Hematopoietic multipotent progenitor cell (in vitro differentiated cells): ENCODE results near the gene C1GALT1C1. TPM values are rescaled to one million over a fixed set of nuclear protein-coding genes. Genes with fewer than 3 reads are reported as not detected.

Source experiments
- DNase-seq, 3 donors: peaks; one replicate each; pipeline ENCODE4 v3.0.0-alpha.2; 2011 to 2015; ENCODE audit warnings: low read depth in 2 of 3, low spot score in 2 of 3
- total RNA-seq: library from RNA; depleted of rRNA; stranded (reverse); fragments of >200 nt; gene quantifications from one replicate; pipeline ENCODE4 v1.2.3, GENCODE V29; 2012

C1GALT1C1 gene
- total RNA-seq, 1 donor: 7.5 TPM

- peak; percentile 50 to 93 (median 86) for DNase-seq
These were observed 26.0 kb downstream of the C1GALT1C1 start, which contains the start of gene MCTS1 for GRCh38 chrX:120603707-120604360. Gene MCTS1 (plus strand): TSS chrX:120604101. CDS start chrX:120604237, 136 bp downstream.

DNA sequence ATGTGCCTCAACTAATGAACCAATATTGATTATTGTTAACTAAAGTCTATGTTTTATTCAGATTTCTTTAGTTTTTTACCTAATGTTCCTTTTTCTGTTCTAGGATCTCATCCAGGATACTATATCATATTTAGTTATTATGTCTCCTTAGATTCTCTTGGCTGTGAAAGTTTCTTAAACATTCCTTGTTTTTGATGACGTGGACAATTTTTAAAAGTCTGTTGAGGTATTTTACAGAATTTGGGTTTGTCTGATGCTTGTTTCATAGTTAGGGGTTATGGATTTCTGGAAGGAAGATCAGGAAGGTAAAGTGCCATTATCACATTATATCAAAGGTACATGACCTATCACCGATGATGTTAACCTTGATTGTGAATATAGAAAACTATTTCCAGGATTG lies 44.2 kb downstream of the C1GALT1C1 start:
- no peak for DNase-seq

Other genes starting within 250 kb of the C1GALT1C1 start
- 135 TPM for gene LAMP2, start 160.8 kb downstream of the C1GALT1C1 start, total RNA-seq
- 8.1 TPM for gene CUL4B, start 69.1 kb downstream of the C1GALT1C1 start, total RNA-seq
- gene MCTS1, start 26.0 kb downstream of the C1GALT1C1 start, total RNA-seq: 7.3 TPM
- gene CT47B1, start 245.8 kb upstream of the C1GALT1C1 start, total RNA-seq: not detected